Gastrocnemius medialis (tissue), 4 donors: ENCODE data around the gene CMTM1. TPM values are rescaled to one million over a fixed set of nuclear protein-coding genes. Genes with fewer than 3 reads are reported as not detected.
A peak's percentile ranks its signal among the peaks of the same experiment; 100 is the strongest.

ENCODE experiments used
- ATAC-seq, 2 donors: fragments of 150-250 bp; one replicate each; pipeline ENCODE4 v1.9.1; 2016
- DNase-seq, 2 donors: peaks; one replicate each; pipeline ENCODE4 v3.0.0-alpha.2; 2019
- H3K27ac ChIP-seq, 4 donors: fragments of 200-600 bp; sonication (generic); 1 replicate in 1 of 4; 2 replicates in 3 of 4; pipeline ENCODE4 v1.5.1; 2016 to 2018; ENCODE audit warnings: mild to moderate bottlenecking in 2 of 4, moderate library complexity in 1 of 4
- H3K27me3 ChIP-seq, 3 donors: fragments of 200-600 bp; sonication (generic) in 2 of 3; 1 replicate in 1 of 3; 2 replicates in 2 of 3; pipeline versions ENCODE4 v1.5.1 to v1.6.0; 2016 to 2019; ENCODE audit warnings: mild to moderate bottlenecking in 1 of 3, moderate library complexity in 1 of 3
- H3K36me3 ChIP-seq, 2 donors: fragments of 200-600 bp; sonication (generic) in 1 of 2; one replicate each; pipeline ENCODE4 v1.5.1; 2017 to 2018
- H3K4me1 ChIP-seq, 2 donors: fragments of 200-600 bp; sonication (generic) in 1 of 2; one replicate each; pipeline ENCODE4 v1.5.1; 2016 to 2017; ENCODE audit warnings: mild to moderate bottlenecking in 2 of 2
- H3K4me3 ChIP-seq, 4 donors: fragments of 200-600 bp; sonication (generic) in 3 of 4; 1 replicate in 1 of 4; 2 replicates in 3 of 4; pipeline ENCODE4 v1.5.1; 2016 to 2019; ENCODE audit warnings: mild to moderate bottlenecking in 2 of 4
- H3K9me3 ChIP-seq, 3 donors: fragments of 200-600 bp; sonication (generic) in 2 of 3; 1 replicate in 1 of 3; 2 replicates in 2 of 3; pipeline ENCODE4 v1.5.1; 2016 to 2019
- CTCF ChIP-seq, 5 experiments: fragments of 450-650 bp in 3 of 5; fragments of 200-600 bp in 2 of 5; sonication (generic) in 2 of 5; IDR thresholded peaks in 4 of 5; conservative IDR thresholded peaks in 1 of 5; 1 replicate in 4 of 5; 2 replicates in 1 of 5; pipeline ENCODE4 v1.5.1; 2016 to 2019; ENCODE audit warnings: antibody characterized with exemption in 5 of 5, mild to moderate bottlenecking in 3 of 5, moderate library complexity in 3 of 5
- POLR2A ChIP-seq, 2 donors: fragments of 450-650 bp; IDR thresholded peaks; one replicate each; pipeline ENCODE4 v1.6.1; 2017; ENCODE audit warnings: antibody characterized with exemption in 2 of 2, mild to moderate bottlenecking in 2 of 2, moderate library complexity in 2 of 2
- in situ Hi-C, 4 donors: fragments of 200-750 bp; cut with MboI; loops; one replicate each; pipeline versions ENCODE4 v1.15.0 to v1.8.0; 2017; ENCODE audit warnings: low sequenced_read_pairs in 4 of 4
- intact Hi-C: fragments of 100-400 bp; cut with DNase I; formaldehyde crosslinking; loops from one replicate; pipeline ENCODE4 v1.15.1; 2023; ENCODE audit warnings: low total_unique reads
- total RNA-seq, 4 donors: library from RNA; depleted of rRNA; stranded (reverse); fragments of >200 nt; gene quantifications; one replicate each; pipeline versions ENCODE4 v1.1.0 to v1.2.3, GENCODE V29; 2016

CMTM1 gene
- total RNA-seq, 4 donors from 2014 or later: 0.31 TPM; not detected in 3

GRCh38 chr16:66568355-66568754 is 2.1 kb downstream of the CMTM1 start:
- H3K27me3 ChIP-seq: no peaks in the 10 kb centered on the region
- TF ChIP-seq POLR2A (IDR thresholded peaks at IDR 0.05) (no peak), CTCF (IDR thresholded peaks at IDR 0.05 in 4 of 5, conservative IDR thresholded peaks at IDR 0.05 in 1 of 5) (no peak)
- peaks cover 0 to 7% of the 10 kb centered on the region in 2 donors for H3K36me3 ChIP-seq
- DNase-seq (no peak), ATAC-seq (no peak)
- H3K27ac ChIP-seq: no peak overlapping the region
- intact Hi-C loops (no loop called here), in situ Hi-C loops (no loop called here)
- H3K9me3 ChIP-seq: no peaks in the 10 kb centered on the region
- no peak overlapping the region for H3K4me3 ChIP-seq
- no peaks in the 10 kb centered on the region for H3K4me1 ChIP-seq

GRCh38 chr16:66569131-66569530 is 2.9 kb downstream of the CMTM1 start:
- ATAC-seq (no peak), DNase-seq (no peak)
- no peak overlapping the region for H3K4me3 ChIP-seq
- TF ChIP-seq POLR2A (IDR thresholded peaks at IDR 0.05) (no peak), CTCF (IDR thresholded peaks at IDR 0.05 in 4 of 5, conservative IDR thresholded peaks at IDR 0.05 in 1 of 5) (no peak)
- in situ Hi-C loops: no loop called here
- no peaks in the 10 kb centered on the region for H3K27me3 ChIP-seq
- H3K9me3 ChIP-seq: no peaks in the 10 kb centered on the region
- H3K36me3 ChIP-seq: peaks cover 0 to 7% of the 10 kb centered on the region in 2 donors
- H3K27ac ChIP-seq: no peak overlapping the region
- intact Hi-C loops: no loop called here
- no peaks in the 10 kb centered on the region for H3K4me1 ChIP-seq

- Histone ChIP-seq H3K27ac (no peak overlapping the region), H3K27me3 (no peaks in the 10 kb centered on the region), H3K9me3 (no peaks in the 10 kb centered on the region), H3K36me3 (peaks cover 0 to 7% of the 10 kb centered on the region in 2 donors), H3K4me1 (no peaks in the 10 kb centered on the region), H3K4me3 (no peak overlapping the region)
- no peak for TF ChIP-seq POLR2A (IDR thresholded peaks at IDR 0.05)
- TF ChIP-seq CTCF (IDR thresholded peaks at IDR 0.05 in 4 of 5, conservative IDR thresholded peaks at IDR 0.05 in 1 of 5): no peak
- intact Hi-C loops: no loop called here
- in situ Hi-C loops: no loop called here
- DNase-seq (no peak), ATAC-seq (peak in 1 of 2 donors; percentile 42)
These were observed 3.7 kb downstream of the CMTM1 start for GRCh38 chr16:66569827-66570405.

- no peak overlapping the region for H3K27ac ChIP-seq
- in situ Hi-C loops: no loop called here
- intact Hi-C loops: no loop called here
- DNase-seq: no peak
- peaks cover under 1 to 13% (median 4%) of the 10 kb centered on the region in 3 donors for H3K27me3 ChIP-seq
- ATAC-seq: no peak
- H3K36me3 ChIP-seq: no peaks in the 10 kb centered on the region
- TF ChIP-seq CTCF (IDR thresholded peaks at IDR 0.05 in 4 of 5, conservative IDR thresholded peaks at IDR 0.05 in 1 of 5): no peak
- TF ChIP-seq POLR2A (IDR thresholded peaks at IDR 0.05): no peak
- no peaks in the 10 kb centered on the region for H3K9me3 ChIP-seq
- H3K4me1 ChIP-seq: no peaks in the 10 kb centered on the region
- H3K4me3 ChIP-seq: no peak overlapping the region
These were observed 6.1 kb downstream of the CMTM1 start for GRCh38 chr16:66572356-66572755.

- intact Hi-C loops (no loop called here), in situ Hi-C loops (no loop called here)
- Histone ChIP-seq H3K36me3 (no peaks in the 10 kb centered on the region), H3K4me1 (peaks cover 9 to 13% of the 10 kb centered on the region in 2 donors), H3K9me3 (no peaks in the 10 kb centered on the region), H3K4me3 (no peak overlapping the region), H3K27ac (no peak overlapping the region), H3K27me3 (peaks cover 13 to 26% (median 20%) of the 10 kb centered on the region in 3 donors)
- ATAC-seq (no peak), DNase-seq (no peak)
- TF ChIP-seq CTCF (IDR thresholded peaks at IDR 0.05 in 4 of 5, conservative IDR thresholded peaks at IDR 0.05 in 1 of 5): no peak
- no peak for TF ChIP-seq POLR2A (IDR thresholded peaks at IDR 0.05)
These were observed 7.8 kb downstream of the CMTM1 start for GRCh38 chr16:66574081-66574480.
